ENCODE measurements around the gene PRDX5.

DNA sequence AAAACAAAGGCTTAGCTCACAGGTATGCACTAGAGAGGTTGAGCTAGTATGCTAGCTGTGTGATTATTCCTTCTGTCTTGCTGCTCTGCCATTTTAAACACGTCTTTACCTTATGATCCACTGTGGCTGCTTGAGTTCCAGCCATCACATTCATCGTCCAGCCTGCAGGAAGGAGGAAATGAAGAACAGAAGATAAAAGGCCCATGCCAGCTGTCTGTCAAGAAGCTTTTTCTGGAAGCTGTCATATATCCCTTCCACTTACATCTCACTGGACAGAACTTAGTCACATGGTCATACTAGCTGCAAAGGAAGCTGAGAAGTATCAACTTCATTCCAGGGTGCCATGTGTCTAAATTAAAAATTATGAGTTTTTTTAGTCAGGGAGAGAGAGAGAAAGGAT is 9.5 kb downstream of the PRDX5 start:
- TF ChIP-seq, protein P1, sequence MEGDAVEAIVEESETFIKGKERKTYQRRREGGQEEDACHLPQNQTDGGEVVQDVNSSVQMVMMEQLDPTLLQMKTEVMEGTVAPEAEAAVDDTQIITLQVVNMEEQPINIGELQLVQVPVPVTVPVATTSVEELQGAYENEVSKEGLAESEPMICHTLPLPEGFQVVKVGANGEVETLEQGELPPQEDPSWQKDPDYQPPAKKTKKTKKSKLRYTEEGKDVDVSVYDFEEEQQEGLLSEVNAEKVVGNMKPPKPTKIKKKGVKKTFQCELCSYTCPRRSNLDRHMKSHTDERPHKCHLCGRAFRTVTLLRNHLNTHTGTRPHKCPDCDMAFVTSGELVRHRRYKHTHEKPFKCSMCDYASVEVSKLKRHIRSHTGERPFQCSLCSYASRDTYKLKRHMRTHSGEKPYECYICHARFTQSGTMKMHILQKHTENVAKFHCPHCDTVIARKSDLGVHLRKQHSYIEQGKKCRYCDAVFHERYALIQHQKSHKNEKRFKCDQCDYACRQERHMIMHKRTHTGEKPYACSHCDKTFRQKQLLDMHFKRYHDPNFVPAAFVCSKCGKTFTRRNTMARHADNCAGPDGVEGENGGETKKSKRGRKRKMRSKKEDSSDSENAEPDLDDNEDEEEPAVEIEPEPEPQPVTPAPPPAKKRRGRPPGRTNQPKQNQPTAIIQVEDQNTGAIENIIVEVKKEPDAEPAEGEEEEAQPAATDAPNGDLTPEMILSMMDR (tag by site-specific recombination; IDR thresholded peaks at IDR 0.05) = no peak
- TF ChIP-seq, protein P2, sequence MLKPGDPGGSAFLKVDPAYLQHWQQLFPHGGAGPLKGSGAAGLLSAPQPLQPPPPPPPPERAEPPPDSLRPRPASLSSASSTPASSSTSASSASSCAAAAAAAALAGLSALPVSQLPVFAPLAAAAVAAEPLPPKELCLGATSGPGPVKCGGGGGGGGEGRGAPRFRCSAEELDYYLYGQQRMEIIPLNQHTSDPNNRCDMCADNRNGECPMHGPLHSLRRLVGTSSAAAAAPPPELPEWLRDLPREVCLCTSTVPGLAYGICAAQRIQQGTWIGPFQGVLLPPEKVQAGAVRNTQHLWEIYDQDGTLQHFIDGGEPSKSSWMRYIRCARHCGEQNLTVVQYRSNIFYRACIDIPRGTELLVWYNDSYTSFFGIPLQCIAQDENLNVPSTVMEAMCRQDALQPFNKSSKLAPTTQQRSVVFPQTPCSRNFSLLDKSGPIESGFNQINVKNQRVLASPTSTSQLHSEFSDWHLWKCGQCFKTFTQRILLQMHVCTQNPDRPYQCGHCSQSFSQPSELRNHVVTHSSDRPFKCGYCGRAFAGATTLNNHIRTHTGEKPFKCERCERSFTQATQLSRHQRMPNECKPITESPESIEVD (tag by site-specific recombination; IDR thresholded peaks at IDR 0.05) = no peak
- TF ChIP-seq ZNF133 (tag by site-specific recombination; IDR thresholded peaks at IDR 0.05) = no peak

All from HEK293 (cell line).